ENCODE data around the gene MAML1. TPM values are rescaled to one million over a fixed set of nuclear protein-coding genes. Genes with fewer than 3 reads are reported as not detected.

MAML1 gene
- total RNA-seq, 6 experiments from 2014 or later: 6.2 to 8.8 (median 8.0) TPM

DNA sequence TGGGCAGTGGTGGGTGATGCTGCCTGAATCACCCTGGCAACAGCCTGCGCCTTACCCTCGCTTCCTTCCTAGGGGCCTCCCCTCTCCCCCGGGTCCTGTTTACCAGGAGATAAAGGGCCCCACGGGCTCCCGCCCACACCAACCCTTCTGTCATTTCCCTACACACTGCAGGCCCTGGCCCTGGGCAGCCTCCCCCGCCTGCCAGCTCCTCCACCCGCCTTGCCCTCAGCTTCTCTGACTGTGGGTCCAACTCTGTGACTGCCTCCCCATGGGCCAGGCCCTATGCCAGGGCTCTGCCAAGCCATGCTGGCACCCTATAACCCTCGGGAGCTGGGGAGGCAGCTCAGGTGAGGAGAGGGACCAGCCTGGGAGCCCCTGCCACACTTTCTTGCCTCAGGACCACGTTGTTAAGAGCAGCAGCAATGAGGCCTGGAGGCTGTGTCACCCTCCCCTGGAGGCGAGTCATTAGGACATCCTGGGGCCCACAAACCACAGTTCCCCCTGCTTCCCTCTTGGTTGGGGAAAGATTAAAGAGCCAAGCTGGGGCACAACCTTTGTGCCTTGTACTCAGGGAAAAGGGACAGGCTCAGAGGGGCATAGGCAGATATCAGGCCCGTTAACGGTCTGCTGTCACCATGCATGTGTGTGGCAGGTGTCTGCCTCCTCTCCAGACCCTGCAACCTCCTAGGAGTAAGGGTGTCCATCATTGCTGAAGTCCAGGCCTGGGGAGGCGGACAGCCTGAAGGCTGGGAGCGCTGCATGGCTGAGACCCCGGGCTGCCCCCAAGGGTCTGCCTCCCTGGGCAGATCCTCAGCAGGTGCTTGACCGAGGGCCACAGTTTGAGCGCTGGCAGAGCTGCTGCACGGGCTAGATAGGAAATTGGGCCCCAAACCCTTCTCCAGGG, 71.3 kb downstream of the MAML1 start:
- Histone ChIP-seq H3K27me3 (no peaks in the 10 kb centered on the region), H3K27ac (peak overlapping the region; percentile 75 to 95 (median 84)), H3K4me1 (peaks cover 0 to 45% (median 15%) of the 10 kb centered on the region in 4 donors), H3K36me3 (peaks cover 0 to 28% (median 10%) of the 10 kb centered on the region in 4 donors), H3K4me3 (peak overlapping the region; percentile 87 to 91 (median 89)), H3K9me3 (no peaks in the 10 kb centered on the region)
- peak; percentile 2 to 20 (median 11) for ATAC-seq
- DNase-seq: peak; percentile 65 to 72 (median 70)
- TF ChIP-seq POLR2A (IDR thresholded peaks at IDR 0.05): no peak
- TF ChIP-seq, protein P1, sequence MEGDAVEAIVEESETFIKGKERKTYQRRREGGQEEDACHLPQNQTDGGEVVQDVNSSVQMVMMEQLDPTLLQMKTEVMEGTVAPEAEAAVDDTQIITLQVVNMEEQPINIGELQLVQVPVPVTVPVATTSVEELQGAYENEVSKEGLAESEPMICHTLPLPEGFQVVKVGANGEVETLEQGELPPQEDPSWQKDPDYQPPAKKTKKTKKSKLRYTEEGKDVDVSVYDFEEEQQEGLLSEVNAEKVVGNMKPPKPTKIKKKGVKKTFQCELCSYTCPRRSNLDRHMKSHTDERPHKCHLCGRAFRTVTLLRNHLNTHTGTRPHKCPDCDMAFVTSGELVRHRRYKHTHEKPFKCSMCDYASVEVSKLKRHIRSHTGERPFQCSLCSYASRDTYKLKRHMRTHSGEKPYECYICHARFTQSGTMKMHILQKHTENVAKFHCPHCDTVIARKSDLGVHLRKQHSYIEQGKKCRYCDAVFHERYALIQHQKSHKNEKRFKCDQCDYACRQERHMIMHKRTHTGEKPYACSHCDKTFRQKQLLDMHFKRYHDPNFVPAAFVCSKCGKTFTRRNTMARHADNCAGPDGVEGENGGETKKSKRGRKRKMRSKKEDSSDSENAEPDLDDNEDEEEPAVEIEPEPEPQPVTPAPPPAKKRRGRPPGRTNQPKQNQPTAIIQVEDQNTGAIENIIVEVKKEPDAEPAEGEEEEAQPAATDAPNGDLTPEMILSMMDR (IDR thresholded peaks at IDR 0.05): no peak
- intact Hi-C loops (cut with DNase I): no loop called here
- WGBS (ENCODE audit: insufficient coverage, low coverage, low lambda C conversion rate, missing lambda C conversion rate): 11% methylated on average over 10 of the region's 18 CpGs

DNA sequence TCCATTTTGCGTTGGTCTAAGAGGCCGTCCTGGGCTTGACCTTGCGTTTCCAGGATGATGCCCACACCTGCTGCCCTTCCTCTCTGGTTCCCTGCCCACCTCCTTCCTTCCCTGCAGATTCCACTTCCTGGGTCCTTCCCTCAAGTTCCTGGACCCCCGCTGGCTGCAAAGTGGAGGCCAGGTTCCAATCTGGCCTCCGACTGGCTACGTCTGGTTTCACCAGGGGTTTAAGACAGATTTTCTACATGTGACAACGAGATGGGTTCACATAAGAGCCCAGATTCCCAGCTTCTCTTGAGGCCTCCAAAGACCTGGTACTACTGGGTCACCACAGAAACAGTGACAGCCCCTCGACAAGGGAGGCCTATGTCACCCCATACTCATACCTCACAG, 71.9 kb downstream of the MAML1 start:
- intact Hi-C loops (cut with DNase I): no loop called here
- peaks cover 0 to 22% (median 6%) of the 10 kb centered on the region in 4 donors for H3K36me3 ChIP-seq
- H3K4me3 ChIP-seq: peak overlapping the region; percentile 87 to 91 (median 89)
- peak in 1 of 3 donors; percentile 44 for DNase-seq
- no peaks in the 10 kb centered on the region for H3K27me3 ChIP-seq
- peak overlapping the region; percentile 84 to 97 (median 95) for H3K27ac ChIP-seq
- TF ChIP-seq POLR2A (IDR thresholded peaks at IDR 0.05): no peak
- TF ChIP-seq, protein P1 (IDR thresholded peaks at IDR 0.05): no peak
- ATAC-seq: no peak
- WGBS (ENCODE audit: insufficient coverage, low coverage, low lambda C conversion rate, missing lambda C conversion rate): 43% methylated on average over 7 of the region's 8 CpGs
- H3K4me1 ChIP-seq: peaks cover 0 to 45% (median 15%) of the 10 kb centered on the region in 4 donors
- no peaks in the 10 kb centered on the region for H3K9me3 ChIP-seq

DNA sequence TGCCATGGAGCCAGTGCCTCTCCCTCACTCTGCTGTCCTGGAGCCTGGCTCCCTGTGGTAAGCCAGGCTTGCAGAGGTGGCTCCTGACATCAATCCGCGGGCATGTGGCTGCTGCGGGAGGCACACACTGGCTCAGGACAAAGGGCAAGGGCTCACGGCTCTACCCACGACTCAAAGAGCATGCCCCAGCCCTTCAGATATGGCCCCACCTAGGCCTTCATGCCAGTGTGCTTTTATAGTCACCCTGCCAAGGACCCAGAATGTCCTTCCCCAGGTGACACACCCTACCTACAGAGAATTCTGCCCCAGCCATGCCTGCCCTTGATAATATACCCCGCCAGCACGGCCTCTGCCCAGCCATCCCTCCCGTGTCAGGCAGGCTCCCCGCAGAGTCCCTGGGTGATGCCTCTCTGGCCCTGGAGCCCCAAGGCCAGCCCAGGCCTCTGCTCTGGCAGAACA, 72.5 kb downstream of the MAML1 start:
- 7% methylated on average over 4 of the region's 9 CpGs for WGBS (ENCODE audit: insufficient coverage, low coverage, low lambda C conversion rate, missing lambda C conversion rate)
- H3K27me3 ChIP-seq: no peaks in the 10 kb centered on the region
- ATAC-seq: peak; percentile 33 to 59 (median 50)
- peak; percentile 78 for TF ChIP-seq POLR2A (IDR thresholded peaks at IDR 0.05)
- TF ChIP-seq, protein P1 (IDR thresholded peaks at IDR 0.05): no peak
- intact Hi-C loops (cut with DNase I): no loop called here
- peak overlapping the region; percentile 84 to 97 (median 95) for H3K27ac ChIP-seq
- peak overlapping the region; percentile 87 to 91 (median 89) for H3K4me3 ChIP-seq
- H3K9me3 ChIP-seq: no peaks in the 10 kb centered on the region
- H3K36me3 ChIP-seq: peaks cover 0 to 16% (median 1%) of the 10 kb centered on the region in 4 donors
- DNase-seq: peak; percentile 72 to 91 (median 90)
- H3K4me1 ChIP-seq: peaks cover 0 to 45% (median 15%) of the 10 kb centered on the region in 4 donors

DNA sequence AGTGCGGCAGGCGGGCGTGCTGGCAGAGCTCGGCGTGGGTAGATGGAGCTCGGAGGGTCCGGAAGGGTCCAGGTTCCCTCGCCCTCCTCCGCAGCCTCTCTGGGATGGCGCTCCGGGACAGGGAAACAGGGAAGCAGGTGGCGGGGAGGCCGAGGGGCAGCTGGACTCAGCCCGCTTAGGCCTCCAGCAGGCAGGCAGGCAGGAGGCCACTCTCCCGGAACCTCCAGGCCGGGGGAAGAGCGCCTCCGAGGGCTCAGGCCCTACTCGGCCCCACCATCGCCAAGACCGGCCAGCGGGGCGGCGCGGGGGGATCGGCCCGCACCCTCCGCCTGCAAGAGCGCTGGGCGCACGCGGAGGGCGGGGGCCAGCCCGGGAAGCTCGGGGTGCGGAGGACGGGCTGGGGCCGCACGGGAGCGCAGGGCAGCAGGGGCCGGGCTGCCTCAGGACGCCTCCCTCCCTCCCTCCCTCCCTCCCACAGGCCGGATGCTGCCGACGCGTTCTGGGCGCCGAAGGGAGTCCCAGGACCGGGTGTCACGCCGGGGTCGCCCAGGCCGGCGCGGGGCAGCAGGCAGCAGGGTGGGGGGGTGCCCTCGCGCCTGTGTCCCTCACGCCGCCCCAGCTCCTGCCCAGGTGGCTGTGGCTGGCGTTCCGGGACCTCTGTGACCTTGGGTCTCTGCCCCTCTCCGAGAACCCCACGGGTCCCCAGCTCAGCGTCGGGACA, 73.1 kb downstream of the MAML1 start:
- 0% methylated on average over 13 of the region's 65 CpGs for WGBS (ENCODE audit: insufficient coverage, low coverage, low lambda C conversion rate, missing lambda C conversion rate)
- no peak for TF ChIP-seq POLR2A (IDR thresholded peaks at IDR 0.05)
- TF ChIP-seq, protein P1 (IDR thresholded peaks at IDR 0.05): no peak
- Histone ChIP-seq H3K4me1 (peaks cover 0 to 45% (median 15%) of the 10 kb centered on the region in 4 donors), H3K4me3 (peak overlapping the region; percentile 87 to 91 (median 89)), H3K9me3 (no peaks in the 10 kb centered on the region), H3K27ac (peak overlapping the region; percentile 84 to 97 (median 95)), H3K27me3 (no peaks in the 10 kb centered on the region), H3K36me3 (peaks cover 0 to 10% (median 0%) of the 10 kb centered on the region in 4 donors)
- intact Hi-C loops (cut with DNase I): no loop called here
- ATAC-seq (peak in 3 of 4 donors; percentile 1 to 17 (median 2)), DNase-seq (peak in 2 of 3 donors; percentile 60 to 75)

Data from right lobe of liver (tissue), 6 donors.